HG02763 (cell line): Measurements from ENCODE around the gene CDK11A.
"Not testable (repeated sequence)": the region's sequence is repeated elsewhere in the genome, so short reads cannot be mapped to it uniquely, and the experiment has no call there.

Experiments used
- ATAC-seq: cut with Tn5 transposase; IDR thresholded peaks from one replicate; pipeline ENCODE4 v1.9.1; 2021; ENCODE audit warnings: mild to moderate bottlenecking, moderate library complexity; ENCODE audit not compliant: unreplicated experiment

Gene CDK11A

GRCh38 chr1:1684031-1684681 lies 40.0 kb downstream of the CDK11A start:
- no peak for ATAC-seq

- ATAC-seq = no peak
These were observed 40.9 kb downstream of the CDK11A start for GRCh38 chr1:1683104-1683905.

GRCh38 chr1:1680912-1681273 lies 43.3 kb downstream of the CDK11A start:
- ATAC-seq = no peak

GRCh38 chr1:1680031-1680911 lies 43.9 kb downstream of the CDK11A start:
- no peak for ATAC-seq

- ATAC-seq = no peak
These were observed 45.4 kb downstream of the CDK11A start for GRCh38 chr1:1678581-1679380.

GRCh38 chr1:1677718-1678580 lies 46.2 kb downstream of the CDK11A start:
- peak; percentile 57 for ATAC-seq

- not testable (repeated sequence) for ATAC-seq
These were observed 48.1 kb downstream of the CDK11A start for GRCh38 chr1:1676087-1676486.

GRCh38 chr1:1675218-1675617 lies 48.9 kb downstream of the CDK11A start:
- not testable (repeated sequence) for ATAC-seq

GRCh38 chr1:1674806-1675205 lies 49.4 kb downstream of the CDK11A start:
- ATAC-seq = not testable (repeated sequence)

- no peak for ATAC-seq
These were observed 51.8 kb downstream of the CDK11A start for GRCh38 chr1:1672181-1672965.

GRCh38 chr1:1671365-1672119 lies 52.6 kb downstream of the CDK11A start:
- no peak for ATAC-seq

GRCh38 chr1:1670866-1671265 lies 53.3 kb downstream of the CDK11A start:
- no peak for ATAC-seq

- no peak for ATAC-seq
These were observed 54.4 kb downstream of the CDK11A start for GRCh38 chr1:1669468-1670440.

- ATAC-seq = no peak
These were observed 57.6 kb downstream of the CDK11A start for GRCh38 chr1:1666526-1666925.

GRCh38 chr1:1665815-1666251 lies 58.3 kb downstream of the CDK11A start:
- ATAC-seq = no peak

- ATAC-seq = no peak
These were observed 59.0 kb downstream of the CDK11A start for GRCh38 chr1:1664941-1665814.
